DOHH2 (cell line): ENCODE measurements around the gene SERINC5.

Experiments used
- H3F3A ChIP-seq: fragments of 200-600 bp; sonication (generic), shearing (Covaris generic); 2 replicates; pipeline ENCODE4 v1.6.0; 2016; ENCODE audit warnings: antibody characterized with exemption, mild to moderate bottlenecking; ENCODE audit not compliant: control insufficient read depth, insufficient read depth
- H3K27ac ChIP-seq: fragments of 200-600 bp; sonication (generic); 2 replicates; pipeline ENCODE4 v1.5.1; 2014; ENCODE audit warnings: low read depth, mild to moderate bottlenecking, low read length, moderate library complexity
- H3K27me3 ChIP-seq: fragments of 200-600 bp; sonication (generic); 2 replicates; pipeline ENCODE4 v1.6.1; 2014; ENCODE audit warnings: mild to moderate bottlenecking, low read length, mixed read lengths; ENCODE audit not compliant: control insufficient read depth
- H3K36me3 ChIP-seq: fragments of 200-600 bp; sonication (generic); 2 replicates; pipeline ENCODE4 v1.6.1; 2014; ENCODE audit warnings: mild to moderate bottlenecking, low read length, moderate library complexity, mixed read lengths; ENCODE audit not compliant: control insufficient read depth
- H3K4me1 ChIP-seq: fragments of 200-600 bp; sonication (generic); 2 replicates; pipeline ENCODE4 v1.6.1; 2014; ENCODE audit warnings: mild to moderate bottlenecking, low read length, mixed read lengths; ENCODE audit not compliant: control insufficient read depth
- H3K4me2 ChIP-seq: fragments of 200-600 bp; sonication (generic); 2 replicates; pipeline ENCODE4 v1.6.0; 2014; ENCODE audit warnings: mild to moderate bottlenecking, low read length, moderate library complexity
- H3K4me3 ChIP-seq: fragments of 200-600 bp; sonication (generic); 2 replicates; pipeline ENCODE4 v1.5.1; 2014; ENCODE audit warnings: mild to moderate bottlenecking, low read length, mixed read lengths
- H3K79me2 ChIP-seq: fragments of 200-600 bp; sonication (generic); 2 replicates; pipeline ENCODE4 v1.6.1; 2014; ENCODE audit warnings: mild to moderate bottlenecking, low read length, mixed read lengths; ENCODE audit not compliant: control insufficient read depth
- H3K9me2 ChIP-seq: fragments of 200-600 bp; sonication (generic); replicated peaks from 2 replicates; pipeline ENCODE4 v1.6.1; 2014; ENCODE audit warnings: mild to moderate bottlenecking, low read length, mixed read lengths; ENCODE audit not compliant: control insufficient read depth
- H3K9me3 ChIP-seq: fragments of 200-600 bp; sonication (generic); 2 replicates; pipeline ENCODE4 v1.6.1; 2014; ENCODE audit warnings: antibody characterized with exemption, low read length, mixed read lengths; ENCODE audit not compliant: control insufficient read depth, insufficient read depth
- H4K20me1 ChIP-seq: fragments of 200-600 bp; sonication (generic); 2 replicates; pipeline ENCODE4 v1.6.0; 2014; ENCODE audit warnings: low read depth, mild to moderate bottlenecking, antibody characterized with exemption, low read length, moderate library complexity; ENCODE audit not compliant: control insufficient read depth, insufficient read depth
- EZH2phosphoT487 ChIP-seq: fragments of 200-600 bp; sonication (generic); IDR thresholded peaks from 2 replicates; pipeline ENCODE4 v1.6.1; 2017; ENCODE audit warnings: borderline replicate concordance, mild to moderate bottlenecking, antibody characterized with exemption, low read length, moderate library complexity, mixed read lengths
- TF ChIP-seq, protein P1 (sequence below): fragments of 200-600 bp; sonication (generic); IDR thresholded peaks from one replicate; pipeline ENCODE4 v1.5.1; 2014; ENCODE audit warnings: antibody characterized with exemption, mild to moderate bottlenecking, low read depth, low read length; ENCODE audit not compliant: poor library complexity, severe bottlenecking

The SERINC5 gene

GRCh38 chr5:80097451-80097850 lies 158.4 kb downstream of the SERINC5 start:
- H3K36me3 ChIP-seq, result no peaks in the 10 kb centered on the region
- H3K4me2 ChIP-seq, result no peak overlapping the region
- no peak overlapping the region for H3K27ac ChIP-seq

DNA sequence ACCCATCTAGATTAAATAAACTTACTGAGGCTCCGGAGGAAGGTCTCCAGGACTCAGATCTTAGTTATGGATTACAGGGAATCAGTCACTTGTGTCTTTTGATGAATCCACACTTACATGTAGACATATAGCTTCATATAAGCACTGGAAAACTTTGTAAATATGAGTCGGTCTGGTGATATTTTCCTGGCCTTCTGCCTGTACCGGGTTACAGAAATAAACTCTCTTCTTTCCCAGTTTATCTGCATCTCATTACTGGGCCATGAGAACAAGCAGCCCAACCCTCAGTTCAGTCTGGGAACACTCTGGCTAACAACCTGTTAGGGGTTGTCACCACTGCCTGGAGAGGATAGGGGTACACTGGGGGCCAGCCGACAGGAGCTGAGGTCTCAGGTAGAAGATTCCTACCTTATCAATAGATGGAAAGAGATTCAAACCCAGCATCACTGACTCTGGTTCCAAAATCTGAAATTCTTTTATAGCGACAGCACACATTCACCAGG lies 161.6 kb downstream of the SERINC5 start:
- Histone ChIP-seq H3K4me3 (no peak overlapping the region), H3K4me2 (no peak overlapping the region), H3K27me3 (0 out of 2 replicates have a peak, but pooled peaks cover under 1% of the 10 kb centered on the region), H4K20me1 (no peaks in the 10 kb centered on the region), H3K9me3 (no peaks in the 10 kb centered on the region), H3K27ac (no peak overlapping the region), H3K4me1 (no peaks in the 10 kb centered on the region), H3K79me2 (no peaks in the 10 kb centered on the region), H3F3A (no peaks in the 10 kb centered on the region), H3K9me2 (no peaks in the 10 kb centered on the region), H3K36me3 (no peaks in the 10 kb centered on the region)
- no peak for TF ChIP-seq EZH2phosphoT487
- TF ChIP-seq, protein P1, sequence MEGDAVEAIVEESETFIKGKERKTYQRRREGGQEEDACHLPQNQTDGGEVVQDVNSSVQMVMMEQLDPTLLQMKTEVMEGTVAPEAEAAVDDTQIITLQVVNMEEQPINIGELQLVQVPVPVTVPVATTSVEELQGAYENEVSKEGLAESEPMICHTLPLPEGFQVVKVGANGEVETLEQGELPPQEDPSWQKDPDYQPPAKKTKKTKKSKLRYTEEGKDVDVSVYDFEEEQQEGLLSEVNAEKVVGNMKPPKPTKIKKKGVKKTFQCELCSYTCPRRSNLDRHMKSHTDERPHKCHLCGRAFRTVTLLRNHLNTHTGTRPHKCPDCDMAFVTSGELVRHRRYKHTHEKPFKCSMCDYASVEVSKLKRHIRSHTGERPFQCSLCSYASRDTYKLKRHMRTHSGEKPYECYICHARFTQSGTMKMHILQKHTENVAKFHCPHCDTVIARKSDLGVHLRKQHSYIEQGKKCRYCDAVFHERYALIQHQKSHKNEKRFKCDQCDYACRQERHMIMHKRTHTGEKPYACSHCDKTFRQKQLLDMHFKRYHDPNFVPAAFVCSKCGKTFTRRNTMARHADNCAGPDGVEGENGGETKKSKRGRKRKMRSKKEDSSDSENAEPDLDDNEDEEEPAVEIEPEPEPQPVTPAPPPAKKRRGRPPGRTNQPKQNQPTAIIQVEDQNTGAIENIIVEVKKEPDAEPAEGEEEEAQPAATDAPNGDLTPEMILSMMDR, result no peak

More at GRCh38 chr5:80097451-80097850, 158.4 kb downstream of the SERINC5 start:
- H3K4me1 ChIP-seq, result no peaks in the 10 kb centered on the region
- H4K20me1 ChIP-seq, result no peaks in the 10 kb centered on the region
- H3K9me3 ChIP-seq, result no peaks in the 10 kb centered on the region
- no peaks in the 10 kb centered on the region for H3K27me3 ChIP-seq
- no peak for TF ChIP-seq EZH2phosphoT487
- TF ChIP-seq, protein P1, result no peak
- no peaks in the 10 kb centered on the region for H3F3A ChIP-seq
- H3K4me3 ChIP-seq, result no peak overlapping the region
- H3K9me2 ChIP-seq, result no peaks in the 10 kb centered on the region
- no peaks in the 10 kb centered on the region for H3K79me2 ChIP-seq

- H3F3A ChIP-seq, result no peaks in the 10 kb centered on the region
- H3K9me3 ChIP-seq, result no peaks in the 10 kb centered on the region
- H3K4me1 ChIP-seq, result no peaks in the 10 kb centered on the region
- no peak overlapping the region for H3K4me3 ChIP-seq
- no peak overlapping the region for H3K4me2 ChIP-seq
- H3K36me3 ChIP-seq, result no peaks in the 10 kb centered on the region
- TF ChIP-seq, protein P1, result no peak
- TF ChIP-seq EZH2phosphoT487, result no peak
- H3K27ac ChIP-seq, result no peak overlapping the region
- H3K9me2 ChIP-seq, result no peaks in the 10 kb centered on the region
- H3K79me2 ChIP-seq, result no peaks in the 10 kb centered on the region
- 0 out of 2 replicates have a peak, but pooled peaks cover 3% of the 10 kb centered on the region for H3K27me3 ChIP-seq
- H4K20me1 ChIP-seq, result no peaks in the 10 kb centered on the region
These were observed 162.1 kb downstream of the SERINC5 start for GRCh38 chr5:80093796-80094195.
